Loucy (cell line): ENCODE measurements around the gene AFF3.

ENCODE experiments used
- H2AFZ ChIP-seq: fragments of 200-600 bp; sonication (generic); 2 replicates; pipeline ENCODE4 v1.6.0; 2016; ENCODE audit warnings: antibody characterized with exemption, mild to moderate bottlenecking, low read length, moderate library complexity
- H3F3A ChIP-seq: fragments of 200-600 bp; 2 replicates; pipeline ENCODE4 v1.6.0; 2016; ENCODE audit warnings: antibody characterized with exemption, low read depth, mild to moderate bottlenecking
- H3K27me3 ChIP-seq: fragments of 200-600 bp; sonication (generic); 2 replicates; pipeline ENCODE4 v1.6.1; 2014; ENCODE audit warnings: low read length, mild to moderate bottlenecking; ENCODE audit not compliant: insufficient read depth, poor library complexity, severe bottlenecking
- H3K36me3 ChIP-seq: fragments of 200-600 bp; sonication (generic); 2 replicates; pipeline ENCODE4 v1.6.1; 2016; ENCODE audit warnings: low read length; ENCODE audit not compliant: insufficient read depth
- H3K4me1 ChIP-seq: fragments of 200-600 bp; sonication (generic); 2 replicates; pipeline ENCODE4 v1.5.1; 2014; ENCODE audit warnings: low read length, mild to moderate bottlenecking; ENCODE audit not compliant: insufficient read depth, poor library complexity, severe bottlenecking
- H3K4me2 ChIP-seq: fragments of 200-600 bp; sonication (generic); 2 replicates; pipeline ENCODE4 v1.6.0; 2014; ENCODE audit warnings: antibody characterized with exemption, low read length, low read depth, mild to moderate bottlenecking; ENCODE audit not compliant: poor library complexity, severe bottlenecking
- H3K4me3 ChIP-seq: fragments of 200-600 bp; sonication (generic); 2 replicates; pipeline ENCODE4 v1.5.1; 2014; ENCODE audit warnings: low read length, mild to moderate bottlenecking, mixed read lengths; ENCODE audit not compliant: poor library complexity, severe bottlenecking
- H3K79me2 ChIP-seq: fragments of 200-600 bp; sonication (generic); 2 replicates; pipeline ENCODE4 v1.6.1; 2014; ENCODE audit warnings: low read length; ENCODE audit not compliant: insufficient read depth
- H3K9ac ChIP-seq: fragments of 200-600 bp; sonication (generic); 2 replicates; pipeline ENCODE4 v1.6.0; 2014; ENCODE audit warnings: mild to moderate bottlenecking, low read depth, low read length, moderate library complexity; ENCODE audit not compliant: poor library complexity, severe bottlenecking
- H3K9me2 ChIP-seq: fragments of 200-600 bp; sonication (generic); replicated peaks from 2 replicates; pipeline ENCODE4 v1.6.1; 2016; ENCODE audit warnings: low read depth, low read length, mixed read lengths
- H3K9me3 ChIP-seq: fragments of 200-600 bp; sonication (generic); 2 replicates; pipeline ENCODE4 v1.6.1; 2014; ENCODE audit warnings: mild to moderate bottlenecking, antibody characterized with exemption, low read length, low read depth; ENCODE audit not compliant: insufficient read depth
- H4K20me1 ChIP-seq: fragments of 200-600 bp; sonication (generic); 2 replicates; pipeline ENCODE4 v1.6.0; 2014; ENCODE audit warnings: antibody characterized with exemption, low read length, mild to moderate bottlenecking; ENCODE audit not compliant: insufficient read depth, poor library complexity, severe bottlenecking
- EZH2phosphoT487 ChIP-seq: fragments of 200-600 bp; IDR thresholded peaks from 2 replicates; pipeline ENCODE4 v1.6.1; 2018; ENCODE audit warnings: antibody characterized with exemption, mild to moderate bottlenecking, moderate library complexity, borderline replicate concordance
- TF ChIP-seq, protein P1 (sequence below): fragments of 200-600 bp; sonication (generic); conservative IDR thresholded peaks from 2 replicates; pipeline ENCODE4 v1.5.1; 2014; ENCODE audit warnings: mild to moderate bottlenecking, antibody characterized with exemption, low read length

AFF3 gene

DNA sequence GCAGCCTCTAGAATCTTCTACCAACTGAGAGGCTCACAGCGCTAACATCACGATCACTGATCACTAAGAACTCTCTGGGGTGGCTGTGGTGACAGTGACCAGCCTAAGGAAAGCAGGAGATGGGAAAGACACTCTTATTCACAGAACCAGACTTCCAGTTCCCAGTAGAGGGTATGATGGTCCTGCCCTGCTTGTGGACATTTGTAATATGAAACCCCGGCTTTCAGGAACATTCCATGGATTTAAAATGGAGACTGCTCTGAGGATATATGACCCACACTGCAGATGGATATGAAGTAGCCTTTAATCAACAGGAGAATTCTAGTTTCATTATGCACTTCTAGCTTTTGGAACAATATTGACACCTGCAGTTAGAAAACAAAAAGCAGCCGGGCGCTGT is 131.8 kb downstream of the AFF3 start:
- H4K20me1 ChIP-seq = no peaks in the 10 kb centered on the region
- no peak overlapping the region for H3K4me2 ChIP-seq
- H3K9me3 ChIP-seq = no peaks in the 10 kb centered on the region
- no peaks in the 10 kb centered on the region for H3K9me2 ChIP-seq
- no peak for TF ChIP-seq EZH2phosphoT487
- TF ChIP-seq, protein P1, sequence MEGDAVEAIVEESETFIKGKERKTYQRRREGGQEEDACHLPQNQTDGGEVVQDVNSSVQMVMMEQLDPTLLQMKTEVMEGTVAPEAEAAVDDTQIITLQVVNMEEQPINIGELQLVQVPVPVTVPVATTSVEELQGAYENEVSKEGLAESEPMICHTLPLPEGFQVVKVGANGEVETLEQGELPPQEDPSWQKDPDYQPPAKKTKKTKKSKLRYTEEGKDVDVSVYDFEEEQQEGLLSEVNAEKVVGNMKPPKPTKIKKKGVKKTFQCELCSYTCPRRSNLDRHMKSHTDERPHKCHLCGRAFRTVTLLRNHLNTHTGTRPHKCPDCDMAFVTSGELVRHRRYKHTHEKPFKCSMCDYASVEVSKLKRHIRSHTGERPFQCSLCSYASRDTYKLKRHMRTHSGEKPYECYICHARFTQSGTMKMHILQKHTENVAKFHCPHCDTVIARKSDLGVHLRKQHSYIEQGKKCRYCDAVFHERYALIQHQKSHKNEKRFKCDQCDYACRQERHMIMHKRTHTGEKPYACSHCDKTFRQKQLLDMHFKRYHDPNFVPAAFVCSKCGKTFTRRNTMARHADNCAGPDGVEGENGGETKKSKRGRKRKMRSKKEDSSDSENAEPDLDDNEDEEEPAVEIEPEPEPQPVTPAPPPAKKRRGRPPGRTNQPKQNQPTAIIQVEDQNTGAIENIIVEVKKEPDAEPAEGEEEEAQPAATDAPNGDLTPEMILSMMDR = no peak
- no peak overlapping the region for H2AFZ ChIP-seq
- no peak overlapping the region for H3K9ac ChIP-seq
- H3K27me3 ChIP-seq = no peaks in the 10 kb centered on the region
- no peaks in the 10 kb centered on the region for H3K79me2 ChIP-seq
- no peaks in the 10 kb centered on the region for H3K4me1 ChIP-seq
- no peaks in the 10 kb centered on the region for H3F3A ChIP-seq
- no peak overlapping the region for H3K4me3 ChIP-seq
- peaks cover 24% of the 10 kb centered on the region; the same call in 1 of the 2 replicates for H3K36me3 ChIP-seq

DNA sequence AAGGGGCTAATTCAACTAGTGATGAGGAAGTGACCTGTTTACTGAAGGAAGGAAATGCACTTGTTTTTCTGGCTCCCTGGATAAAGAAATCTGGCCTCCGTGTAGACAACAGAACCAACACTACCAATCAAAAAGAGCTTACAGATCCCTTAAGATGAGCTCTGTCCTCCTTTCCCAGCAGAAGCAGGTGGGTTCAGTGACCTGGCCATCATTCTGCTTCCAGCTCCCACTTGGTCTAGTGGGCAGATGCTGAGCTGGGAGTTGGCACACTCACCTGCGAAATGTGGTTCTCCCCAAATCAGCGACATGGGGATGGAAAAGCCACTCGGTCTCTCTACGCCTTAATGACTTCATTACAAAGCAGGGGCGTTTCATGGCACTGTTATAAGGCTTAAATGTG is 132.6 kb downstream of the AFF3 start:
- no peak for TF ChIP-seq EZH2phosphoT487
- TF ChIP-seq, protein P1 = no peak
- no peaks in the 10 kb centered on the region for H4K20me1 ChIP-seq
- H3K4me1 ChIP-seq = no peaks in the 10 kb centered on the region
- no peak overlapping the region for H3K4me3 ChIP-seq
- H3K9ac ChIP-seq = no peak overlapping the region
- no peaks in the 10 kb centered on the region for H3K9me3 ChIP-seq
- no peaks in the 10 kb centered on the region for H3F3A ChIP-seq
- H2AFZ ChIP-seq = no peak overlapping the region
- no peaks in the 10 kb centered on the region for H3K79me2 ChIP-seq
- no peaks in the 10 kb centered on the region for H3K27me3 ChIP-seq
- no peak overlapping the region for H3K4me2 ChIP-seq
- peaks cover 24% of the 10 kb centered on the region; the same call in 1 of the 2 replicates for H3K36me3 ChIP-seq
- no peaks in the 10 kb centered on the region for H3K9me2 ChIP-seq

DNA sequence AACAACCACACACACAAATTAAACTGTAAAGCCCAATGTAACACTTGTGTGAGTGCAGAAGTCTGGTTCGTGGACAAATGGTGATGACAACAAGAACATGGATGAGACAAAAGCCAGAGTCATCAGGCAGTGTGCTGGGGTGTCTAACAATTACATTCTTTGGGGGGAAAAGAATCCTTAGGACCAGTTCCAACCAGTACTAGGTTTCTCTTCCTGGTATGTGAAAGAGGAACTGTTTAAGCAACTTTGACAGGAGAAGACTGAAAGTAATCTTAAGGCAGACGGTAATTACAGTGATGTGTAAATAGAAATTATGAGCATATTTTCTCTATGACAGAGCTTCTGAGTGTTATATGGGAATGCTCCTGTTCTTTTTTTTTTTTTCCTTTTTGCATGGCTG is 133.4 kb downstream of the AFF3 start:
- TF ChIP-seq, protein P1 = no peak
- no peak for TF ChIP-seq EZH2phosphoT487
- H3K4me2 ChIP-seq = no peak overlapping the region
- no peaks in the 10 kb centered on the region for H3K4me1 ChIP-seq
- H3K36me3 ChIP-seq = peaks cover 24% of the 10 kb centered on the region; the same call in 1 of the 2 replicates
- H2AFZ ChIP-seq = no peak overlapping the region
- H3F3A ChIP-seq = no peaks in the 10 kb centered on the region
- H3K79me2 ChIP-seq = no peaks in the 10 kb centered on the region
- H3K9me2 ChIP-seq = no peaks in the 10 kb centered on the region
- H3K9ac ChIP-seq = no peak overlapping the region
- H3K27me3 ChIP-seq = no peaks in the 10 kb centered on the region
- H4K20me1 ChIP-seq = no peaks in the 10 kb centered on the region
- no peaks in the 10 kb centered on the region for H3K9me3 ChIP-seq
- H3K4me3 ChIP-seq = no peak overlapping the region
